MCF 10A (cell line): ENCODE results near the gene HMCES. TPM values are rescaled to one million over a fixed set of nuclear protein-coding genes. Genes with fewer than 3 reads are reported as not detected.

Source experiments
- microRNA-seq: library from miRNA; unstranded; fragments of <30 nt; microRNA quantifications from one replicate; pipeline ENCODE4 v1.2.0, GENCODE V29; 2022
- total RNA-seq: library from RNA; stranded (reverse); gene quantifications from 2 replicates; pipeline ENCODE4 v1.2.3, GENCODE V29; 2022

Gene HMCES
- total RNA-seq, 1 experiment from 2014 or later = 42.8 TPM

Small RNAs within 50 kb of the gene (microRNA-seq; reads per million reads assigned to microRNA genes)
- gene MIR6826 = not detected

Other genes with a start within 250 kb of the HMCES start
- gene GP9, start 218.1 kb upstream of the HMCES start, total RNA-seq = not detected in 2 replicates
- gene RAB43, start 157.1 kb upstream of the HMCES start, total RNA-seq = 18.5 and 18.9 TPM in 2 replicates
- gene ISY1, start 117.8 kb upstream of the HMCES start, total RNA-seq = 52.5 and 57.8 TPM in 2 replicates
- gene CNBP, start 95.0 kb upstream of the HMCES start, total RNA-seq = 519 and 557 TPM in 2 replicates
- gene COPG1, start 29.3 kb upstream of the HMCES start, total RNA-seq = 225 and 298 TPM in 2 replicates
- gene EFCAB12, start 149.8 kb downstream of the HMCES start, total RNA-seq = 0.22 TPM in 1 of 2 replicates, not detected in the other
- gene MBD4, start 161.1 kb downstream of the HMCES start, total RNA-seq = 30.6 and 35.8 TPM in 2 replicates
- gene IFT122, start 161.4 kb downstream of the HMCES start, total RNA-seq = 18.7 and 21.0 TPM in 2 replicates
- not detected in 2 replicates for gene RHO, start 249.8 kb downstream of the HMCES start, total RNA-seq